Ishikawa (cell line): Measurements from ENCODE around the gene DDX23.

Experiments used
- CEBPB ChIP-seq: IDR thresholded peaks from 2 replicates; pipeline ENCODE4 v1.6.1; 2012
- EGR1 ChIP-seq: IDR thresholded peaks from 2 replicates; pipeline ENCODE4 v1.6.1; 2012
- NFIC ChIP-seq: IDR thresholded peaks from 2 replicates; pipeline ENCODE4 v1.6.1; 2012
- RAD21 ChIP-seq: IDR thresholded peaks from 2 replicates; pipeline ENCODE4 v1.6.1; 2012; ENCODE audit warnings: low read depth
- YY1 ChIP-seq: IDR thresholded peaks from 2 replicates; pipeline ENCODE4 v1.6.1; 2012; ENCODE audit warnings: low read depth

DNA sequence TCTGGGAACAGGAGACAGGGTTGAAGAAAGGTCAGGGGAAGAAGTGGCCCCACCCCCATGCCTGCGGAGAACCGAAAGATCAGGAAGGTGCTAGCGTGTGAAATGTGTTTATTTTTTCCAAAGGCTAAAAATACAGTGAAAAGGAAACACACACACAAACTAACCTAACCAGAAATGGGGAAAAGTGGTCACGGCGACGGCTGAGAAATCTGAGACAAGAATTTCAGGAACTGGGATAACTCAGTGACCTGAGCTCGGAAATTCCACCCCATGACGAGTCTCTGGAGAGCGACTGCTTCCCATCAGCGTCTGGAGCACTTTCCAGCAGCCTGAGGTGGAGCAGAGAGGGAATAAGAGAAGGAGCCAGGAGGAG lies 30.3 kb upstream of the DDX23 start:
- TF ChIP-seq RAD21 (no peak), CEBPB (no peak), EGR1 (no peak), NFIC (no peak), YY1 (no peak)
